ENCODE data around the gene LSAMP. TPM values are rescaled to one million over a fixed set of nuclear protein-coding genes. Genes with fewer than 3 reads are reported as not detected.
"Not testable (repeated sequence)": the region's sequence is repeated elsewhere in the genome, so short reads cannot be mapped to it uniquely, and the experiment has no call there.

LSAMP gene
- total and polyA plus RNA-seq, 8 donors = 17.3 to 28.0 (median 26.0) TPM

- peak overlapping the region; percentile 90 to 91 for H3K27ac ChIP-seq
- peaks cover 0 to 13% of the 10 kb centered on the region in 2 donors for H3K27me3 ChIP-seq
- intact Hi-C loops (cut with DNase I) = no loop called here
- H3K9me3 ChIP-seq = no peaks in the 10 kb centered on the region
- TF ChIP-seq CTCF (IDR thresholded peaks at IDR 0.05) = no peak
- peaks cover 0 to 16% of the 10 kb centered on the region in 2 donors for H3K4me1 ChIP-seq
- peak overlapping the region; percentile 46 to 63 for H3K4me3 ChIP-seq
- no peaks in the 10 kb centered on the region for H3K36me3 ChIP-seq
- DNase-seq (peak in 2 of 4 donors; percentile 9 to 10), ATAC-seq (no peak)
Observed at GRCh38 chr3:115784739-115785536, 660.3 kb downstream of the LSAMP start.

DNA sequence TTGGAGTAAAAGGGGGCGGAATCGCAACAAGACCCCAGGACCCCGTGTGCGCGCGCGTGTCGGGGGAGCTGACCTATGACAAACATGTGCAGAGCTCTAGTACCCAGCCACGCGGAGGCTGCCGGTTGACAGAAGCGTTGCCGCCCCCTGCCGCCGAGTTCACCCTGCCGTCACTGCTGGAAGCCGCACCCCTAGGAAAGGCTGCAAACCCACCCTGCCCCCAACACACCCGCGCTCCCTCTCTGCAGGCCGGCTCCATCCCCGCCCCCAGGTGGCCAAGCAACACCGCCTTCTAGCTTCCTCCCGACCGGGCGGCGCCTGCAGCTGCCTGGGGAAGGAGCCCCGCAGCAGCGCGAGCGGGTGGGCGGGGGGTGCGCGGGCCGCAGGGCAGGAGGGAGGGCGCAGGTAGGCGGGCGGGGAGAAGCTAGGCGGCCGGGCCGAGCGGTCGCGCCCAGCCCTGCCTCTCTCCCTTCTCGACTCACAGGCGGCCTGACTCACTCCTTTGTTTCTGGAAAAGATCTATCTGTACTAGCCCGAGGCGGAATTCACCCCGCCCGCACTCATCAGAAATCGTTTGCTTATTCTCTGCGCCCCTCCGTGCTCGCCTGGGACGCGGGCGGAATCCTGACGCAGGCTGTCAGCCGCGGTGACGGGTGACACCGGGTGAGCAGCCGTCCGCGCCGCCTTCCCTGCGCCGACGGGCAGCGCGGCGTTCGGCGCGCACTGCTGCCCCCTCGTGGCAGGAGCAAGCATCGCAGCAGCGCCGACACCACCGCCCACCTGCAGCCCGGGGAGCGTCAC lies 661.1 kb downstream of the LSAMP start:
- no peaks in the 10 kb centered on the region for H3K36me3 ChIP-seq
- H3K27ac ChIP-seq = peak overlapping the region; percentile 90 to 91
- peaks cover 0 to 13% of the 10 kb centered on the region in 2 donors for H3K27me3 ChIP-seq
- intact Hi-C loops (cut with DNase I) = no loop called here
- DNase-seq (peak; percentile 89 to 96 (median 94)), ATAC-seq (peak; percentile 98)
- H3K4me1 ChIP-seq = peaks cover 0 to 16% of the 10 kb centered on the region in 2 donors
- H3K4me3 ChIP-seq = peak overlapping the region; percentile 46 to 63
- TF ChIP-seq CTCF (IDR thresholded peaks at IDR 0.05) = peak; percentile 97 to 98
- H3K9me3 ChIP-seq = no peaks in the 10 kb centered on the region

GRCh38 chr3:115783426-115783825 lies 661.9 kb downstream of the LSAMP start:
- H3K27ac ChIP-seq = peak overlapping the region in 1 of 2 donors; percentile 90
- H3K36me3 ChIP-seq; intact Hi-C loops (cut with DNase I); DNase-seq; ATAC-seq; H3K9me3 ChIP-seq: not testable (repeated sequence)
- peaks cover 0 to 13% of the 10 kb centered on the region in 2 donors for H3K27me3 ChIP-seq
- H3K4me3 ChIP-seq = peak overlapping the region; percentile 46 to 63
- peaks cover 0 to 16% of the 10 kb centered on the region in 2 donors for H3K4me1 ChIP-seq

- H3K36me3 ChIP-seq = no peaks in the 10 kb centered on the region
- no peak overlapping the region for H3K27ac ChIP-seq
- H3K9me3 ChIP-seq = no peaks in the 10 kb centered on the region
- peaks cover 0 to 9% of the 10 kb centered on the region in 2 donors for H3K27me3 ChIP-seq
- intact Hi-C loops (cut with DNase I) = no loop called here
- DNase-seq (no peak), ATAC-seq (no peak)
- peaks cover 0 to 9% of the 10 kb centered on the region in 2 donors for H3K4me1 ChIP-seq
- H3K4me3 ChIP-seq = no peak overlapping the region
- TF ChIP-seq CTCF (IDR thresholded peaks at IDR 0.05) = no peak
Observed at GRCh38 chr3:115779011-115779410, 666.3 kb downstream of the LSAMP start.

DNA sequence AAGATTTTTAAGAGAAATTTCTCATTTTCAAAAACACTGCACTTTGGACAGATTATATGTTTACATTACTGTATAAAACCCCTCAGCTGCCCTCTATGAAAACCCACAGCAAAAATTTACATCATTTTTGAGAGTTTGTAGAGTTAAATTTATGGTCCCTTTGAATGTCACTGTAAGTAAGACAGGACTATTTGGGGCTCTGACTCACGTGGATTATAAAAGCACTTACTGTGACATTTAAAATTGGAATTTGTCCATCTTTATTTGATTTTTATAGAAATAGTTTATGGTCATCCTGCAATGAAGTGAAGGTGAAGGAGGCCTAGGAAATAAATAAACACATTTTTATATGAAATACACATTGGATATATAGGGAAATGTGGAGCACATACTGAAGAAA lies 672.3 kb downstream of the LSAMP start:
- H3K27ac ChIP-seq = no peak overlapping the region
- DNase-seq (no peak), ATAC-seq (no peak)
- H3K36me3 ChIP-seq = no peaks in the 10 kb centered on the region
- no peaks in the 10 kb centered on the region for H3K27me3 ChIP-seq
- no peak overlapping the region for H3K4me3 ChIP-seq
- H3K9me3 ChIP-seq = no peaks in the 10 kb centered on the region
- no peak for TF ChIP-seq CTCF (IDR thresholded peaks at IDR 0.05)
- H3K4me1 ChIP-seq = no peaks in the 10 kb centered on the region
- intact Hi-C loops (cut with DNase I) = no loop called here

All from left lung (tissue), 10 donors.